ENCODE data around the gene TTC7B.

TTC7B gene

GRCh38 chr14:90804292-90805083, 11.7 kb downstream of the TTC7B start:
- no peak for DNase-seq (ENCODE audit: low read depth)
- TF ChIP-seq CTCF (conservative IDR thresholded peaks at IDR 0.05; ENCODE audit: control insufficient read depth, insufficient read depth, low read depth, low read length), result no peak
- no peak overlapping the region for H3K4me3 ChIP-seq (ENCODE audit: control insufficient read depth, low read depth, low read length)

- TF ChIP-seq CTCF (conservative IDR thresholded peaks at IDR 0.05; ENCODE audit: control insufficient read depth, insufficient read depth, low read depth, low read length), result no peak
- no peak for DNase-seq (ENCODE audit: low read depth)
- no peak overlapping the region for H3K4me3 ChIP-seq (ENCODE audit: control insufficient read depth, low read depth, low read length)
Observed at GRCh38 chr14:90803249-90803648, 13.0 kb downstream of the TTC7B start.

- H3K4me3 ChIP-seq (ENCODE audit: control insufficient read depth, low read depth, low read length), result no peak overlapping the region
- no peak for DNase-seq (ENCODE audit: low read depth)
- TF ChIP-seq CTCF (conservative IDR thresholded peaks at IDR 0.05; ENCODE audit: control insufficient read depth, insufficient read depth, low read depth, low read length), result no peak
Observed at GRCh38 chr14:90799420-90799819, 16.8 kb downstream of the TTC7B start.

- TF ChIP-seq CTCF (conservative IDR thresholded peaks at IDR 0.05; ENCODE audit: control insufficient read depth, insufficient read depth, low read depth, low read length), result no peak
- no peak for DNase-seq (ENCODE audit: low read depth)
- no peak overlapping the region for H3K4me3 ChIP-seq (ENCODE audit: control insufficient read depth, low read depth, low read length)
Observed at GRCh38 chr14:90797919-90798318, 18.3 kb downstream of the TTC7B start.

GRCh38 chr14:90797451-90797850, 18.8 kb downstream of the TTC7B start:
- no peak for TF ChIP-seq CTCF (conservative IDR thresholded peaks at IDR 0.05; ENCODE audit: control insufficient read depth, insufficient read depth, low read depth, low read length)
- peak; percentile 37 for DNase-seq (ENCODE audit: low read depth)
- H3K4me3 ChIP-seq (ENCODE audit: control insufficient read depth, low read depth, low read length), result no peak overlapping the region

- no peak overlapping the region for H3K4me3 ChIP-seq (ENCODE audit: control insufficient read depth, low read depth, low read length)
- DNase-seq (ENCODE audit: low read depth), result no peak
- TF ChIP-seq CTCF (conservative IDR thresholded peaks at IDR 0.05; ENCODE audit: control insufficient read depth, insufficient read depth, low read depth, low read length), result no peak
Observed at GRCh38 chr14:90796329-90796728, 19.9 kb downstream of the TTC7B start.
